CD4-positive, alpha-beta T cell treated with Interleukin-10 for 1 hour (primary cell): ENCODE data around the gene VPREB1.
"Not testable (repeated sequence)": the region's sequence is repeated elsewhere in the genome, so short reads cannot be mapped to it uniquely, and the experiment has no call there.

Experiments
- DNase-seq: peaks from one replicate; pipeline ENCODE4 v3.0.0-alpha.2; 2020

Gene VPREB1

GRCh38 chr22:22215659-22216449 lies 28.7 kb upstream of the VPREB1 start:
- DNase-seq = no peak

GRCh38 chr22:22216450-22216959 lies 28.1 kb upstream of the VPREB1 start:
- no peak for DNase-seq

- no peak for DNase-seq
Measured at GRCh38 chr22:22218302-22218701, 26.3 kb upstream of the VPREB1 start.

- no peak for DNase-seq
Measured at GRCh38 chr22:22219140-22219996, 25.2 kb upstream of the VPREB1 start.

GRCh38 chr22:22221043-22221442 lies 23.5 kb upstream of the VPREB1 start:
- not testable (repeated sequence) for DNase-seq

- DNase-seq = no peak
Measured at GRCh38 chr22:22226448-22227187, 18.0 kb upstream of the VPREB1 start.

- no peak for DNase-seq
Measured at GRCh38 chr22:22228421-22228820, 16.2 kb upstream of the VPREB1 start.

GRCh38 chr22:22228921-22229320 lies 15.7 kb upstream of the VPREB1 start:
- no peak for DNase-seq

GRCh38 chr22:22229683-22230420 lies 14.7 kb upstream of the VPREB1 start:
- DNase-seq = no peak

GRCh38 chr22:22230438-22230837 lies 14.1 kb upstream of the VPREB1 start:
- no peak for DNase-seq

GRCh38 chr22:22233081-22233480 lies 11.5 kb upstream of the VPREB1 start:
- no peak for DNase-seq

GRCh38 chr22:22235558-22235957 lies 9.0 kb upstream of the VPREB1 start:
- DNase-seq = peak; percentile 51

- DNase-seq = no peak
Measured at GRCh38 chr22:22237521-22237920, 7.1 kb upstream of the VPREB1 start.

- DNase-seq = no peak
Measured at GRCh38 chr22:22239311-22239939, 5.2 kb upstream of the VPREB1 start.

- DNase-seq = no peak
Measured at GRCh38 chr22:22241554-22241898, 3.1 kb upstream of the VPREB1 start.

GRCh38 chr22:22242488-22242887 lies 2.1 kb upstream of the VPREB1 start:
- no peak for DNase-seq

- DNase-seq = no peak
Measured at GRCh38 chr22:22243033-22243680, 1.4 kb upstream of the VPREB1 start.

GRCh38 chr22:22245256-22245909 lies 797 bp downstream of the VPREB1 start:
- no peak for DNase-seq

- DNase-seq = no peak
Measured at GRCh38 chr22:22245935-22246525, 1.4 kb downstream of the VPREB1 start.

- DNase-seq = no peak
Measured at GRCh38 chr22:22246706-22247105, 2.1 kb downstream of the VPREB1 start.

GRCh38 chr22:22248878-22249277 lies 4.3 kb downstream of the VPREB1 start:
- DNase-seq = peak; percentile 15
